ENCODE results near the gene KANSL1.

GRCh38 chr17:46009681-46010596 lies 183.3 kb downstream of the KANSL1 start:
- TF ChIP-seq SP1 (CRISPR knock-in tag; conservative IDR thresholded peaks at IDR 0.05) (no peak), FOXK1 (CRISPR knock-in tag; IDR thresholded peaks at IDR 0.05) (no peak), ESRRA (CRISPR knock-in tag; IDR thresholded peaks at IDR 0.05; ENCODE audit: borderline replicate concordance) (no peak), CTCF (IDR thresholded peaks at IDR 0.05) (no peak), E2F5 (CRISPR knock-in tag; IDR thresholded peaks at IDR 0.05) (no peak), NFYB (CRISPR knock-in tag; conservative IDR thresholded peaks at IDR 0.05; ENCODE audit: low read depth) (no peak), FOXP1 (CRISPR knock-in tag; IDR thresholded peaks at IDR 0.05; ENCODE audit: borderline replicate concordance) (no peak), ARID4B (CRISPR knock-in tag; IDR thresholded peaks at IDR 0.05; ENCODE audit: borderline replicate concordance) (no peak), FOXP4 (CRISPR knock-in tag; IDR thresholded peaks at IDR 0.05) (no peak), STAT6 (CRISPR knock-in tag; conservative IDR thresholded peaks at IDR 0.05; ENCODE audit: low read depth) (no peak), USF1 (CRISPR knock-in tag; IDR thresholded peaks at IDR 0.05) (no peak), IRF1 (CRISPR knock-in tag; IDR thresholded peaks at IDR 0.05) (no peak), USF2 (CRISPR knock-in tag; IDR thresholded peaks at IDR 0.05) (no peak), TP53 (CRISPR knock-in tag; IDR thresholded peaks at IDR 0.05) (no peak)

All from WTC11 (cell line).